Epithelial cell of alveolus of lung (primary cell): ENCODE results near the gene ZBTB22. TPM values are rescaled to one million over a fixed set of nuclear protein-coding genes. Genes with fewer than 3 reads are reported as not detected.

Source experiments
- total RNA-seq: library from RNA; depleted of rRNA; stranded (reverse); fragments of >200 nt; gene quantifications from 2 replicates; pipeline ENCODE4 v1.2.1, GENCODE V29; 2015

Gene ZBTB22
- 17.6 and 20.3 TPM in 2 replicates for total RNA-seq

DNA sequence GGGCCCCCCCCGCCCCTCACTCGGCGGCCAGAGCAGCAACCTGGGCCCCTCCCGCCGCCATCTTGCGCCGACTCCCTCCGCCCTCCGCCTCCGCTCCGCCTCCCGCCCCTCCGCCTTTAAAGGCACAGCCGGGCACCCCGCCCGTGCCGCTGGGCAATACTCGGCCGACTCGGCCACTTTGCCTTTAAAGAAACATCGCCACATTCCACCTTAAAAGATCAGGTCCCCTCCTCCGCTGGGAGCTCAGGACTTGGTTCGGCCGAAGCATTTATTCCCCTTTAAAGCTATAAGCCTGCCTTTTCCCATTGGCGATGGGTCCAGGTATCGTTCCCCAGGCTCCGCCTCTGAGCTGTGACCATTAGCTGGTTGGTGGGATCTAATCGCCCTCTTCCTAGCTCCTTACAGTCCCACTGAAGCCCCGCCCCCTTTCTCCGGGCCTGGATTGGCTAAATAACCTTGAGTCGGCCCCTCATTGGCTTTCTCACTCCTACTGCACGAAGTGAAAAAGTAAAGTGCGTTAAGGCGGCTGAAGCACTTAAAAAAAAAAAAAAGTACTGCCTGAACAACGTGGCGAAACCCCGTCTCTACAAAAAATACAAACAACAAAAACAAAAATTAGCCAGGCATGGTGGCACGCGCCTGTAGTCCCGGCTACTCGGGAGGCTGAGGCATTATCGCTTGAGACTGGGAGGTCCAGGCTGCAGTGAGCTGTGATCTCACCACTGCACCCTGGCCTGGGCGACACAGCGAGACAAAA, at the start of gene ZBTB22:
TSS of gene ZBTB22 (minus strand) at position 76 of the 757 bp plus-strand sequence. CDS start 828 bp downstream, outside the sequence.

DNA sequence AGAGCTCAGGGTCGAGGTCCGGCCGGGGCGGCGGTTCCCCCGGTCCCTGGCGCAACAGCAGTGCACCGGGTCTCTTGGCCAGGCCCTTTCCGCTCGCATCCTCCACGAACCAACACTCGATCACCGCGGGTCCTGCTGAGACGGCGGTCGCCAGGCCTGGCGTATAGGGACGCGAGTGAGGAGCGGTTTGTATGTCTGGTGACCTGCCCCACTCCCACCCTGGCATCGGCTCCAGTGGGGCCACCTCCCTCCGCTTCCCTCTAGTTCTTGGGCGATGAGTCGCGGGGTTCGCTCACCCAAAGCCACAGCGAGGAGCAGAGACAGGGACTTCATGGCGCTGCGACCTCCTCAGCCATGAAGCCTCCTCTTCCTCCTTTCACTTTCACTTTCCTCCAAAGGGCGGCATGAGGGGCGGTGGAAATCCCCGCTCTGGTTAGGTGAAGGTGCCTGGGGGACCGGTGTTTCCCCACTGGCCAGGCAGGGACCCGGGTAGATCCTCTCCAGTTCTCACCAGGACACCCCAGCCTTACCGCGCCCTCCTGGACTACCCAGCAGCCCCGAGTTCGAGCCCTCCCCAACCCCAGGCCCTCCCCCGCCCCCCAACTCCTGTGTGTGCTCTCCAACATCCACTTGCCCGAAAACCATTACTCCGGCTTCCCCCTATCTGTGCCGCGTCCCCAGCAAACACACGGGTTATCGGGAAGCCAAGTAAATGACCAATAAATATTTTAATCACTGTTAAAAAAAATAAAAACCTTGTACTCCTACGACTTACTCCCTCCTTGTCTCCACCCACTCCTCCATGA, 3.6 kb downstream of the ZBTB22 start, which contains the start of gene TAPBP:
TSS of gene TAPBP (minus strand) at position 370 of the 806 bp plus-strand sequence. CDS start at position 333, 37 bp downstream.

GRCh38 chr6:33298773-33299236, 18.7 kb downstream of the ZBTB22 start, which contains the start of gene RGL2:
Gene RGL2, minus strand, starts transcription at chr6:33298942. Its CDS starts 332 bp downstream, at chr6:33298610.

DNA sequence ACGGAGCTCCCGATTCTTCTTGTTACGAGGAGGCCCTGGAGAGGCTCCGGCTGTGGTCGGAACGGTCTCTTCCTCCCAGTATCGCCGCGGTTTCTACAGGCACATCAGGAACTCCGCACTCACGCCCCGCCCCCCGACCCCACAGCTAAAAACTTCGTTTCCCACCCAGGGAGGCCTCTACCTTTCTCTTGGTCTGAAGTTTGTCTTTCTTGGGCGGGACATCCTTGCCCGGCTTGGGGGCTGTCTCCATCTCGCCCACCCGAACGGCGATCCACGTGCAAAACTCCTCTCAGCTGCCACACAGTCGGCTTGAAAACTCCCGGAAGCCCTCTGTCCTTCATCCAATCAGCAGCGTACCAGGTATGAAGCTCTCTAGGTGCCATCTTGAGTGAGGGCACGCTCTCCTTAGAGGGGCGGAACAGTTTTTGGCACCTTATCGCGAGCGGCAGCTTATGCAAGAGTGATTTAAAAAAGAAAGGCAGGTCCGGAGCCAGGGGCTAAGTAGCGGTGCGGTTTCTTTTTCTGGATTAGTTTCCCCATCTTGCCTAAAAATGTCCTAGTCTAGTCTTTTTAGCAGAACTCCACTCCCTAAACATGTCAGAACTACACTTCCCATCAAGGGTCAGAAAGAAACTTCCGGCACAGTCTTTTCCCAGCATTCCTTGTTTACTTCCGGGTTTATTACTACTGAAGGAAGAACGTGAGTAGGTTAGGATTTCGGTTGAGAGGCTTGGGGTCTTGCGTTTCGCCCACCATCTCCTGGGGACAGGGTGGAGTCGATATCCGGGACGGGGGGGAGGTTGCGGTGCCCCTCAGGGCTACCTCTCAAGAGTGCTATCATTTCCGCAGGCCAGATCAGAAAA, 28.4 kb downstream of the ZBTB22 start, which contains the start of the genes PFDN6 and WDR46:
TSS of gene PFDN6 (plus strand) at position 681 of the 863 bp plus-strand sequence. CDS start 256 bp downstream, outside the sequence.
TSS of gene WDR46 (minus strand) at position 319 of the 863 bp plus-strand sequence. CDS start at position 250, 69 bp downstream.

GRCh38 chr6:33276864-33277662, 40.5 kb downstream of the ZBTB22 start, which contains the start of gene B3GALT4:
Gene B3GALT4, plus strand, starts transcription at chr6:33277123. Its CDS starts 297 bp downstream, at chr6:33277420.

DNA sequence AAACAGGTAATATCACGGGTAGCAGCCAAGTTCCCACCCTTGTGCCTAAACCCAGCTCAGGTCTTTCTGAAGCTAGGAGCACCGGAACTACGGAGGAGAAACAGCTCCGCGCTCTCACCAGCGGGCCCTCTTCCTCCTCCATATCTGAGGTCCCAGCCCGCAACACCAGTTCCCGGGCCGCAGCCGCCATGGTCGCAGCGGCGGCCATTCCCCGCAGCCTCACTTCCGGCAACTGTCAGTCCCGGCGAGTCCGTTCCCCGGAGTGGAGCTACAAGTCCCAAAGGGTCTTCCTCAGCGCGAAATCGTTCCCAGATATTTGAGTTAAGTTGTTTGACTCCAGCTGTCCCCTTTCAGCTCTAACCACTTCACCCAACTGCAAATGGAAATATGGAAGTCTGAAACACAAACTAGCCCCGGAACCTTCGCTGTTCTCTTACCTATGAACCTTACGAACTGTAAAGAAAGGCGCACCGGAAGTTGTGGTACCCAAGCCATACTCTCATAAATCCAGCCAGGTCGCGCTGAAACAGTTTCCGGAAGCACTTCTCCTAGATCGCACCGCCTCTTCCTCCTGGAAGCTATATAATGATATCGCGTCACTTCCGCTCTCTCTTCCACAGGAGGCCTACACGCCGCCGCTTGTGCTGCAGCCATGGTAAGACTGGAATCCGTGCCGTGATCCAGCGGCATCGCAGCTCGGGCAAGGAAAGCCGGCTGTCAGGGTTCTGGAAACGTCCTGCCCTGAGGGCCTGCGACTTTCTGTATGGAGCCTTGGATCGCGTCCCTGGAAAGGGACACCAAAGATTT, 45.9 kb downstream of the ZBTB22 start, which contains the start of the genes RPS18 and VPS52:
TSS of gene RPS18 (plus strand) at position 608 of the 807 bp plus-strand sequence. CDS start at position 653, 45 bp downstream.
TSS of gene VPS52 (minus strand) at position 409 of the 807 bp plus-strand sequence. CDS start at position 208, 201 bp downstream.

Other genes starting within 250 kb of the ZBTB22 start
- 1.3 and 1.8 TPM in 2 replicates for gene HLA-DPA1, start 244.1 kb downstream of the ZBTB22 start, total RNA-seq
- gene HLA-DPB1, start 241.8 kb downstream of the ZBTB22 start, total RNA-seq: 20.7 and 48.1 TPM in 2 replicates
- 0.16 TPM in 1 of 2 replicates, not detected in the other for gene COL11A2, start 125.3 kb downstream of the ZBTB22 start, total RNA-seq
- 18.2 and 30.1 TPM in 2 replicates for gene RXRB, start 117.1 kb downstream of the ZBTB22 start, total RNA-seq
- gene SLC39A7, start 116.9 kb downstream of the ZBTB22 start, total RNA-seq: 125 and 202 TPM in 2 replicates
- 4.9 and 16.4 TPM in 2 replicates for gene HSD17B8, start 113.1 kb downstream of the ZBTB22 start, total RNA-seq
- 17.8 and 22.0 TPM in 2 replicates for gene RING1, start 109.2 kb downstream of the ZBTB22 start, total RNA-seq
- gene VPS52, start 45.9 kb downstream of the ZBTB22 start, total RNA-seq: 26.1 and 26.4 TPM in 2 replicates
- gene RPS18, start 45.7 kb downstream of the ZBTB22 start, total RNA-seq: 6,636 and 7,005 TPM in 2 replicates
- gene B3GALT4, start 40.6 kb downstream of the ZBTB22 start, total RNA-seq: 3.6 and 6.8 TPM in 2 replicates
- 52.8 and 61.5 TPM in 2 replicates for gene WDR46, start 28.5 kb downstream of the ZBTB22 start, total RNA-seq
- gene PFDN6, start 28.1 kb downstream of the ZBTB22 start, total RNA-seq: 47.4 and 68.0 TPM in 2 replicates
- gene RGL2, start 18.8 kb downstream of the ZBTB22 start, total RNA-seq: 36.6 and 37.5 TPM in 2 replicates
- gene TAPBP, start 3.7 kb downstream of the ZBTB22 start, total RNA-seq: 101 and 167 TPM in 2 replicates
- gene DAXX, start 5.2 kb upstream of the ZBTB22 start, total RNA-seq: 35.0 and 54.7 TPM in 2 replicates
- gene KIFC1, start 74.1 kb upstream of the ZBTB22 start, total RNA-seq: 13.1 and 31.4 TPM in 2 replicates
- 20.2 and 20.4 TPM in 2 replicates for gene PHF1, start 93.3 kb upstream of the ZBTB22 start, total RNA-seq
- 205 and 287 TPM in 2 replicates for gene CUTA, start 100.4 kb upstream of the ZBTB22 start, total RNA-seq
- 3.5 and 13.7 TPM in 2 replicates for gene SYNGAP1, start 102.3 kb upstream of the ZBTB22 start, total RNA-seq
- gene ZBTB9, start 136.8 kb upstream of the ZBTB22 start, total RNA-seq: 3.0 and 4.9 TPM in 2 replicates